Left ventricle myocardium superior (tissue), 1 donor: ENCODE measurements around the gene RPTOR. TPM values are rescaled to one million over a fixed set of nuclear protein-coding genes. Genes with fewer than 3 reads are reported as not detected.
"Not testable (repeated sequence)": the region's sequence is repeated elsewhere in the genome, so short reads cannot be mapped to it uniquely, and the experiment has no call there.

ENCODE experiments used
- ATAC-seq: fragments of 200-7000 bp; cut with Tn5 transposase; one replicate; pipeline ENCODE4 v1.9.1; 2020; ENCODE audit warnings: mild to moderate bottlenecking, moderate library complexity
- DNase-seq: peaks from one replicate; pipeline ENCODE4 v3.0.0-alpha.2; 2020
- intact Hi-C: fragments of 100-400 bp; cut with micrococcal nuclease; formaldehyde crosslinking; loops from one replicate; pipeline ENCODE4 v1.11.0; 2022
- total RNA-seq: library from RNA; stranded (reverse); fragmentation: NEBNext Ultra II Directional; extraction: Animal tissue kit (Norgen Biotek cat#: 25700); gene quantifications from one replicate; pipeline ENCODE4 v1.2.1, GENCODE V29; 2021
- donor health status: DM: no; HTN: yes; CAD: no; lungs with severe emphysema.

RPTOR gene
- total RNA-seq, 1 donor from 2014 or later = 20.9 TPM

GRCh38 chr17:80531400-80531799 is 13.2 kb upstream of the RPTOR start:
- ATAC-seq = no peak
- no peak for DNase-seq
- intact Hi-C loops = no loop called here

- intact Hi-C loops, ATAC-seq: not testable (repeated sequence)
Observed at GRCh38 chr17:80537386-80537785, 7.3 kb upstream of the RPTOR start.

GRCh38 chr17:80538484-80538883 is 6.2 kb upstream of the RPTOR start:
- ATAC-seq = no peak
- DNase-seq = no peak
- intact Hi-C loops = no loop called here

More at GRCh38 chr17:80537386-80537785, 7.3 kb upstream of the RPTOR start:
- not testable (repeated sequence) for DNase-seq

DNA sequence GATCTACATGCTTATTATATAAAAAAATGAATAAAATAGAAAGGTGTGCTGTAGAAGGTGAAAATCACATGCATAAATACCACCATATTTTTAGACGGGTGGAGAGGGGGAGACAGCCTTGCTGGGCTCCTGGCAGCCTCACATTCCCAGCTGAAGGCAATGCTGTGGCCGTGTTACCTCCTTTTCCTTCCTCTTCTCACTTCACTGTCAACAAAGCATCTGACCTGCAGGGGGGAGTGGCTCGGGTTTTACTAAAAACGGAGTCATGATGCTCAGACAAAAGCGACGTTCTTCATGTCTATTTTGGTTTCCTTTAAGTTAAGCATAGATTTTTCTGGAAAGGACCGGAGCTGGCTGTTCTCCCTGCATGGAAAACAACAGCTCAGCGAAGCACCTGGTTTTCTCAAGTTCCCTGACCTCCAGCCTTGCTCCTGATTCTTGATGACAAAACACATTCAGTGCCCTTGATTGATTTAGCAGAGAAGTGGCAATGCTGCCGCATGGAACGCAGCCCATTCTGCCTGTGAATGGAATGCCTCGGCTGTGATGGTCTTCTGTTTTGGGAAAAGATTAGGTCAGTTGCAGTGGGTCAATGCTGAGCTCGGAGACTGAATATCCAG is 5.5 kb upstream of the RPTOR start:
- intact Hi-C loops = no loop called here
- no peak for ATAC-seq

GRCh38 chr17:80545499-80545826 is 825 bp downstream of the RPTOR start:
- DNase-seq (no peak), ATAC-seq (no peak)
- intact Hi-C loops = no loop called here

More for the DNA sequence above, 5.5 kb upstream of the RPTOR start:
- no peak for DNase-seq

- ATAC-seq (no peak), DNase-seq (no peak)
- intact Hi-C loops = no loop called here
Observed at GRCh38 chr17:80546267-80546666, 1.6 kb downstream of the RPTOR start.

DNA sequence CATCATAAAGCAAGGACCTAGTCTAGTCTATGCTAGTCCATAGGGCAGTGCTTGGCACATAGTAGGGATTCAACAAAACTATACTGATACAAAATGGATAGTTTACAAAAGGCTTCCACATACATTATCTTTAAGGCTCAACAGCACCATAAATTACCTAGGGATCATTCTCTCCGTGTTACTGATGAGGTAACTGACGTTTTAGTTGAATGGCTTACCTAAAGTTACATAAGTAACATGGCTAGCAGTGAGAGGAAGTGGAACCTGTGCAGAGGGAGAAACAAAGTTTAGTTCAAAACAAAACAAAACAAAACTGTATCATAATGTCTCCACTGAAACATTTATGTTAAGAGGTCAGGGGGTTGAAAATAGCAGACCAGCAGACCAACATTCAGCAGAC is 7.9 kb downstream of the RPTOR start:
- no peak for ATAC-seq
- intact Hi-C loops = no loop called here

GRCh38 chr17:80555266-80555665 is 10.6 kb downstream of the RPTOR start:
- intact Hi-C loops = no loop called here
- DNase-seq (no peak), ATAC-seq (no peak)

More for the DNA sequence above, 7.9 kb downstream of the RPTOR start:
- no peak for DNase-seq

DNA sequence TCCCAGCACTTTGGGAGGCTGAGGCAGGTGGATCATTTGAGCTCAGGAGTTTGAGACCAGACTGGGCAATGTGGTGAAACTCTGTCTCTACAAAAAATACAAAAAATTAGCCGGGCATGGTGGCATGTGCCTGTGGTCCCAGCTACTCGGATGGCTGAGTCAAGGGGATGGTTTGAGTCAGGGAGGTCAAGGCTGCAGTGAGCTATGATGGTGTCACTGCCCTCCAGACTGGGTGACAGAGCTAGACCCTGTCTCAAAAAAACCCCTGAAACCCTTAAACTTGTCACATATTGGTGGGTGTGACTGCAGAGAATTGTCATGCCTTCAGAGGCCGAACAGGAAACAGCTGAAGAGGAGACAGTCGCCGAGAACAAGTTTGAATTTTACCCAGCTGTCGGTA is 13.4 kb downstream of the RPTOR start:
- ATAC-seq = no peak
- DNase-seq = no peak
- intact Hi-C loops = no loop called here

DNA sequence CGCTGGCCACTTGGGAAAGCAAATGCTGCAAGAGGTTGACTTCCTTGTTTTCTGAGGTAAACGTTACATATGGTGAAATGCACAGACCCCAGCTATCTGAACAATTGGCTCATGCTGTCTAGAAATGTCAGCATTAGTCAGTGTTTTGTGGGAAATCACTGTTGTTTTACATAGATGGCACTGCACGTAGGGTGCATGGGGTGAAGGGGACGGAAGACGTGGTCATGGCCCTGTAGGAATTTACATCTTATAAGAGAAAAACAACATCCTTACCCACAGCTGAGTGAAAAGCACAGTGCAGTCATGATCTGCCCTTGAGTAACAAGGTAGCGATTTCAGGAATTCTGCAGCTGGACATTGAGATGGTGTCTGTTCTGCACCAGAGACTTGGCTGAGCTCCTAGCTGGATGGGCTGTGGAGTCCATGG is 15.2 kb downstream of the RPTOR start:
- ATAC-seq (no peak), DNase-seq (no peak)
- intact Hi-C loops = no loop called here

DNA sequence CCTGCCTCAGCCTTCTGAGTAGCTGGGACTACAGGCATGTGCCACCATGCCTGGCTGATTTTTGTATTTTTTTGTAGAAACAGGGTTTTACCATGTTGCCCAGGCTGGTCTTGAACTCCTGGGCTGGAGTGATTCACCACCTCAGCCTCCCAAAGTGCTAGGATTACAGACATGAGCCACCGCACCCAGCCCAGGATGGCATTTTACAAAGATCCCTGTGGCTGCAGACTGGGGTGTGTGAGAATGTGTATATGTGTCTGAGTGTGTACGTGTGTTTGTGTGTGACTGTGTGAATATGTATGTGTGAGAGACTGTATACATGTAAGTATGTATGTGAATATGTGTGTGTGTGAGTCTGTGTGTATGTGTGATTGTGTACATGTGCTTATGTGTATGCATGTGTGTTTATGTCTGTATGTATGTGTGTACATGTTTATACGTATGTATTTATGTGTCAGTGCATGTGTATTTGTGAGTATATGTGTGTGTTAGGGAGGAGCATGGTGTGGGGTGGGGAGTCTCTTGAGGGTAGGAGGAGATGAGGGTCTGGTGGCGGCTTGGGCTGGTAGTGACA is 17.0 kb downstream of the RPTOR start:
- ATAC-seq = no peak
- intact Hi-C loops = no loop called here

DNA sequence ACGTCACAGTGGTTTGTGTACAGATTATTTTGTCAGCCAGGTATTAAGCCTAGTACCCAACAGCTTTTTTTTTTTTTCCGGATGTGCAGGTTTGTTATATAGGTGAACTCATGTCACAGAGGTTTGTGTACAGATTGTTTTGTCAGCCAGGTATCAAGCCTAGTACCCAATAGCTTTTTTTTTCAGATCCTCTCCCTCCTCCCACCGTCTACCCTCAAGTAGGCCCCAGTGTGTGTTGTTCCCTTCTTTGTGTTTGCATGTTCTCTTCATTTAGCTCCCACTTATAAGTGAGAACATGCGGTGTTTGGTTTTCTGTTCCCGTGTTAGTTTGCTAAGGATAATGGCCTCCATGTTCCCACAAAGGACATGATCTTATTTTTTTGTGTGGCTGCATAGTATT is 19.9 kb downstream of the RPTOR start:
- intact Hi-C loops = no loop called here
- DNase-seq (no peak), ATAC-seq (no peak)

More for the DNA sequence above, 17.0 kb downstream of the RPTOR start:
- no peak for DNase-seq

- no peak for ATAC-seq
- DNase-seq = no peak
- intact Hi-C loops = no loop called here
Observed at GRCh38 chr17:80565343-80566053, 20.9 kb downstream of the RPTOR start.

DNA sequence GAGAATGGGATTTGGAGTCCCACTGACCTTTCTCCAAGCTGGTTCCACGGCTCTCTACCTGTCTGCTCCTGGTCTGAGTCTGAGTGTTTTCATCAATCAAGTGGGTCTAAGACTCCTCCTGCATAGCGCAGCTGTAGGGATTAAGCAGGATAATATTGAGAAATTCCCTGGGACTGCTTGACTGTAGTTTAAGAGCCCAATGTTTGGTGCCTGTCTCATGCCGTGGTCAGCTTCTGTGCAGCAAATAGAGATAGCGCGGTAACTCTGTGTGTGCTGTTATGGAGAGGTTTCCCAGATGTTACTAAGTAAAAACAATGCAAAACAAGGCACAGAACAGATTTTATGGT is 21.4 kb downstream of the RPTOR start:
- intact Hi-C loops = no loop called here
- no peak for ATAC-seq

DNA sequence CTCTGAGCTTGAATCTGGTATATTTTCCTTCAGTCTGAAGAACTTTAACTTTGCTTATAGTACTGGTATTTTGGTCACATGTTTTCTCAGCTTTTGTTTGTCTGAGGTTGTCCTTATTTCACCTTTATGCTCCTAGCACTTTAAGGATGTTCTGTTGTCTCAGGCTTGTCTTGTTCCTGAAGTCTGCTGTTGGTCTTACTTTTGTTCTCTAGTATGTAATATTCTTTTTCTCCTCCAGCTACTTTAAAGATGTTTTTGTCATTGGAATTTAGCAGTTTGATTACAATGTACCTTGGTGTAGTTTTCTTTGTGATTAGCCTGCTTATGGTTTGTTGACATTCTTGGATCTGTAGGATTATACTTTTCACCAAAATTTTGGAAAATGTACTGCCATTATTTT is 23.6 kb downstream of the RPTOR start:
- no peak for ATAC-seq
- no peak for DNase-seq
- intact Hi-C loops = no loop called here

More for the DNA sequence above, 21.4 kb downstream of the RPTOR start:
- DNase-seq = no peak

GRCh38 chr17:80569924-80570323 is 25.3 kb downstream of the RPTOR start:
- intact Hi-C loops = no loop called here
- no peak for ATAC-seq
- DNase-seq = no peak

DNA sequence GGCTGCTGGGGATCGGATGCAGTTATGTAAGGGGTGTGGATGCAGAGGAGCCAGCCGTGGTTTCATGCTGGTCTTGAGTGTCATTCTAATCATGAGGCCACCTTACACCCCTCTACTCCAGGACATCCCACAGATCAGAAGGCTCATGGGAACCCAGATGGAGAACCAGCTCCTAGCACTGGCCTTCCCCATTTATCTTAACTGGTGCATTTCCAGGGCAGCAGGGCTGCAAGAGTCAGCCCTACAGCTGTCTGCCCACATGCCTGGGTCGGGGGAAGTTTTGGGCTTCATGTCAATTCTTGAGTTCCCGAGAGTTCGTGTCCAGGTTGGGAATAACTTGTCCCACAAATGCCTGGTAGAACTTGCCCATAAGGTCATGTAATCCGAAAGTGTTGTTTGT is 29.1 kb downstream of the RPTOR start:
- no peak for ATAC-seq
- intact Hi-C loops = no loop called here
- no peak for DNase-seq

GRCh38 chr17:80574496-80574895 is 29.9 kb downstream of the RPTOR start:
- DNase-seq = no peak
- no peak for ATAC-seq
- intact Hi-C loops = no loop called here

DNA sequence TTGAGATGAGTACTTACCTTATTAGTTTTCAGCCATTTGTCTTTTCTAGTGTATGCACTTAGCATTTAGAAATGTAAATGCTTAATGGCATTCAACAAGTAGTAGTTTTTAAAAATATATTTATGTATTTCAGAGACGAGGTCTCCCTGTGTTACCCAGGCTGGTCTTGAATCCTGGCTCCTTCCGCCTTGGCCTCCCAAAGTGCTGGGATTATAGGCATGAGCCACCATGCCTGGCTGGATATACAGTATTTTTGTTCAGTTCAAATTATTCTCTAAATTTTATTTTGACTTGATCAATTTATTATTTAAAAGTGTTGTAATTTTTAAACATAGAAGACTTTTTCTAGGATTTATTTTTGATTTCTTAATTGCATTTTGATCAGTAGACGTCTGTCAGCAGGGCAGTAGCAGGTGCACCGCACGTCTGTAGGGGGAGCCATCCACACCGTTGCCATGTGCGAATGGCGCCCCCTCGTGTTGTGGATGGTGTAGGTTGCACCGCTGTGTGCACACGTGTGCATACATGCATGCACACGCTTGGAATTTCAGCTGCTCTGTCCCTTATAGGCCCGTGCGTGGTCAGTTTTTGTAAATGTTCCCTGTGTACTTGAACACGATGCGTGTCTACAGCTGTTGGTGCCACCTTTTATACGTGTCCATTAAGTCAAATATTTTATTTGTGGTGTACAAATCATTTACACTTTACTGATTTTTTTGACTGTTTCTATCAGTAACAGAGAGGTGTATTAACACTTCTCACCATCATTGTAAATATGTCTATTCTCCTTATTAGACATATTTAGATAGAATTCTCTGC is 30.6 kb downstream of the RPTOR start:
- intact Hi-C loops = no loop called here
- DNase-seq (peak; percentile 87), ATAC-seq (peak; percentile 78)
